ENCODE results near the gene DKC1. TPM values are rescaled to one million over a fixed set of nuclear protein-coding genes. Genes with fewer than 3 reads are reported as not detected.

DKC1 gene
- polyA plus RNA-seq, 6 donors from 2014 or later, result 28.3 to 44.6 (median 42.6) TPM

- DNase-seq (no peak), ATAC-seq (ENCODE audit: low read depth in 2 of 2) (no peak)
- peaks cover 35 to 64% (median 56%) of the 10 kb centered on the region in 3 donors for H3K4me1 Mint-ChIP-seq
- H3K4me3 Mint-ChIP-seq, result no peak overlapping the region
- peak overlapping the region in 2 of 6 donors; percentile 10 to 81 for H3K27ac Mint-ChIP-seq
- no peaks in the 10 kb centered on the region for H3K36me3 Mint-ChIP-seq
- no peaks in the 10 kb centered on the region for H3K27me3 Mint-ChIP-seq
- no peaks in the 10 kb centered on the region for H3K9me3 Mint-ChIP-seq
Measured at GRCh38 chrX:154729439-154729838, 33.2 kb upstream of the DKC1 start.

GRCh38 chrX:154730253-154730891 is 32.3 kb upstream of the DKC1 start:
- H3K36me3 Mint-ChIP-seq, result no peaks in the 10 kb centered on the region
- no peaks in the 10 kb centered on the region for H3K9me3 Mint-ChIP-seq
- no peak for DNase-seq
- H3K4me3 Mint-ChIP-seq, result no peak overlapping the region
- no peak for ATAC-seq (ENCODE audit: low read depth in 2 of 2)
- peaks cover 0 to 1% (median 0%) of the 10 kb centered on the region in 3 donors for H3K27me3 Mint-ChIP-seq
- peak overlapping the region in 3 of 6 donors; percentile 54 to 71 (median 71) for H3K27ac Mint-ChIP-seq
- peaks cover 35 to 61% (median 60%) of the 10 kb centered on the region in 3 donors for H3K4me1 Mint-ChIP-seq

- Mint-ChIP-seq H3K36me3 (no peaks in the 10 kb centered on the region), H3K4me3 (no peak overlapping the region)
Measured at GRCh38 chrX:154731184-154731583, 31.5 kb upstream of the DKC1 start.

GRCh38 chrX:154731881-154732280 is 30.8 kb upstream of the DKC1 start:
- Mint-ChIP-seq H3K9me3 (peaks cover 0 to 3% (median 0%) of the 10 kb centered on the region in 7 donors), H3K36me3 (no peaks in the 10 kb centered on the region), H3K4me3 (no peak overlapping the region), H3K27ac (peak overlapping the region in 1 of 6 donors; percentile 74), H3K4me1 (peaks cover 37 to 62% (median 53%) of the 10 kb centered on the region in 3 donors), H3K27me3 (peaks cover 0 to 8% (median 0%) of the 10 kb centered on the region in 3 donors)
- DNase-seq (no peak), ATAC-seq (ENCODE audit: low read depth in 2 of 2) (no peak)

More at GRCh38 chrX:154731184-154731583, 31.5 kb upstream of the DKC1 start:
- H3K9me3 Mint-ChIP-seq, result peaks cover 0 to 3% (median 0%) of the 10 kb centered on the region in 7 donors
- H3K4me1 Mint-ChIP-seq, result peaks cover 40 to 68% (median 53%) of the 10 kb centered on the region in 3 donors
- ATAC-seq (ENCODE audit: low read depth in 2 of 2) (no peak), DNase-seq (no peak)
- H3K27ac Mint-ChIP-seq, result peak overlapping the region in 1 of 6 donors; percentile 47
- H3K27me3 Mint-ChIP-seq, result peaks cover 0 to 8% (median 0%) of the 10 kb centered on the region in 3 donors

GRCh38 chrX:154732421-154733065 is 30.1 kb upstream of the DKC1 start:
- ATAC-seq (ENCODE audit: low read depth in 2 of 2), result no peak
- peaks cover 0 to 7% (median 0%) of the 10 kb centered on the region in 7 donors for H3K9me3 Mint-ChIP-seq
- peaks cover 34 to 65% (median 47%) of the 10 kb centered on the region in 3 donors for H3K4me1 Mint-ChIP-seq

GRCh38 chrX:154733066-154733425 is 29.6 kb upstream of the DKC1 start:
- DNase-seq (no peak), ATAC-seq (ENCODE audit: low read depth in 2 of 2) (no peak)
- peaks cover 34 to 65% (median 44%) of the 10 kb centered on the region in 3 donors for H3K4me1 Mint-ChIP-seq
- H3K36me3 Mint-ChIP-seq, result no peaks in the 10 kb centered on the region
- peaks cover 0 to 8% (median 0%) of the 10 kb centered on the region in 3 donors for H3K27me3 Mint-ChIP-seq
- peak overlapping the region in 1 of 8 donors; percentile 5 for H3K4me3 Mint-ChIP-seq
- H3K9me3 Mint-ChIP-seq, result peaks cover 0 to 7% (median 0%) of the 10 kb centered on the region in 7 donors
- H3K27ac Mint-ChIP-seq, result peak overlapping the region in 3 of 6 donors; percentile 22 to 86 (median 59)

More at GRCh38 chrX:154732421-154733065, 30.1 kb upstream of the DKC1 start:
- peaks cover 0 to 8% (median 0%) of the 10 kb centered on the region in 3 donors for H3K27me3 Mint-ChIP-seq
- peak overlapping the region in 2 of 8 donors; percentile 5 to 32 for H3K4me3 Mint-ChIP-seq
- no peaks in the 10 kb centered on the region for H3K36me3 Mint-ChIP-seq
- DNase-seq, result no peak
- H3K27ac Mint-ChIP-seq, result peak overlapping the region in 5 of 6 donors; percentile 22 to 86 (median 60)

- Mint-ChIP-seq H3K4me1 (peaks cover 37 to 65% (median 40%) of the 10 kb centered on the region in 3 donors), H3K27ac (peak overlapping the region in 5 of 6 donors; percentile 1 to 87 (median 51)), H3K9me3 (peaks cover 0 to 7% (median 0%) of the 10 kb centered on the region in 7 donors), H3K4me3 (peak overlapping the region; percentile 2 to 77 (median 68)), H3K27me3 (peaks cover 0 to 8% (median 0%) of the 10 kb centered on the region in 3 donors), H3K36me3 (no peaks in the 10 kb centered on the region)
- ATAC-seq (ENCODE audit: low read depth in 2 of 2) (peak; percentile 76 to 81), DNase-seq (no peak)
Measured at GRCh38 chrX:154734061-154734781, 28.4 kb upstream of the DKC1 start.

- H3K27me3 Mint-ChIP-seq, result peaks cover 0 to 8% (median 0%) of the 10 kb centered on the region in 3 donors
- ATAC-seq (ENCODE audit: low read depth in 2 of 2) (no peak), DNase-seq (no peak)
- peaks cover 31 to 49% (median 32%) of the 10 kb centered on the region in 3 donors for H3K4me1 Mint-ChIP-seq
- H3K27ac Mint-ChIP-seq, result peak overlapping the region in 5 of 6 donors; percentile 1 to 87 (median 70)
- peaks cover 0 to 7% (median 0%) of the 10 kb centered on the region in 7 donors for H3K9me3 Mint-ChIP-seq
- no peaks in the 10 kb centered on the region for H3K36me3 Mint-ChIP-seq
- peak overlapping the region in 2 of 8 donors; percentile 40 to 55 for H3K4me3 Mint-ChIP-seq
Measured at GRCh38 chrX:154735695-154736393, 26.8 kb upstream of the DKC1 start.

- peak overlapping the region in 3 of 6 donors; percentile 3 to 86 (median 79) for H3K27ac Mint-ChIP-seq
- H3K27me3 Mint-ChIP-seq, result peaks cover 0 to 8% (median 0%) of the 10 kb centered on the region in 3 donors
- no peaks in the 10 kb centered on the region for H3K36me3 Mint-ChIP-seq
- peaks cover 24 to 36% (median 26%) of the 10 kb centered on the region in 3 donors for H3K4me1 Mint-ChIP-seq
- no peak overlapping the region for H3K4me3 Mint-ChIP-seq
- ATAC-seq (ENCODE audit: low read depth in 2 of 2) (no peak), DNase-seq (no peak)
- H3K9me3 Mint-ChIP-seq, result peaks cover 0 to 7% (median 0%) of the 10 kb centered on the region in 7 donors
Measured at GRCh38 chrX:154737136-154737535, 25.5 kb upstream of the DKC1 start.

- H3K4me1 Mint-ChIP-seq, result peaks cover 16 to 28% (median 18%) of the 10 kb centered on the region in 3 donors
- H3K27ac Mint-ChIP-seq, result no peak overlapping the region
- no peak overlapping the region for H3K4me3 Mint-ChIP-seq
- no peak for ATAC-seq (ENCODE audit: low read depth in 2 of 2)
- peaks cover 0 to 7% (median 0%) of the 10 kb centered on the region in 7 donors for H3K9me3 Mint-ChIP-seq
- H3K27me3 Mint-ChIP-seq, result peaks cover 0 to 8% (median 0%) of the 10 kb centered on the region in 3 donors
- no peaks in the 10 kb centered on the region for H3K36me3 Mint-ChIP-seq
- DNase-seq, result no peak
Measured at GRCh38 chrX:154738011-154738738, 24.5 kb upstream of the DKC1 start.

- Mint-ChIP-seq H3K9me3 (peaks cover 0 to 7% (median 0%) of the 10 kb centered on the region in 7 donors), H3K4me1 (peaks cover 5 to 18% (median 11%) of the 10 kb centered on the region in 3 donors), H3K36me3 (no peaks in the 10 kb centered on the region), H3K4me3 (no peak overlapping the region), H3K27ac (no peak overlapping the region), H3K27me3 (peaks cover 0 to 8% (median 0%) of the 10 kb centered on the region in 3 donors)
- DNase-seq (no peak), ATAC-seq (ENCODE audit: low read depth in 2 of 2) (no peak)
Measured at GRCh38 chrX:154739952-154740465, 22.7 kb upstream of the DKC1 start.

- Mint-ChIP-seq H3K36me3 (no peaks in the 10 kb centered on the region), H3K27me3 (no peaks in the 10 kb centered on the region), H3K27ac (no peak overlapping the region), H3K4me3 (no peak overlapping the region), H3K4me1 (peaks cover 0 to 4% (median 3%) of the 10 kb centered on the region in 3 donors), H3K9me3 (peaks cover 0 to 5% (median 0%) of the 10 kb centered on the region in 7 donors)
- DNase-seq (no peak), ATAC-seq (ENCODE audit: low read depth in 2 of 2) (no peak)
Measured at GRCh38 chrX:154742613-154743012, 20.1 kb upstream of the DKC1 start.

Measured in naive B cell (primary cell).